Cardiac fibroblast (primary cell): ENCODE results near the gene USP3.
A peak's percentile ranks its signal among the peaks of the same experiment; 100 is the strongest.

ENCODE experiments used
- DNase-seq, 2 donors: peaks; one replicate each; pipeline versions ENCODE4 v3.0.0 to v3.0.0-alpha.2; 2010; ENCODE audit warnings: low read depth in 2 of 2
- H3K4me3 ChIP-seq, 2 donors: replicated peaks in 1 of 2; 1 replicate in 1 of 2; 2 replicates in 1 of 2; pipeline ENCODE4 v1.5.1; 2011; ENCODE audit warnings: low read depth in 2 of 2, low read length in 2 of 2, mild to moderate bottlenecking in 2 of 2, moderate library complexity in 1 of 2
- CTCF ChIP-seq: IDR thresholded peaks from one replicate; pipeline ENCODE4 v1.5.1; 2011; ENCODE audit warnings: low read depth, mild to moderate bottlenecking, low read length, inconsistent platforms

USP3 gene

DNA sequence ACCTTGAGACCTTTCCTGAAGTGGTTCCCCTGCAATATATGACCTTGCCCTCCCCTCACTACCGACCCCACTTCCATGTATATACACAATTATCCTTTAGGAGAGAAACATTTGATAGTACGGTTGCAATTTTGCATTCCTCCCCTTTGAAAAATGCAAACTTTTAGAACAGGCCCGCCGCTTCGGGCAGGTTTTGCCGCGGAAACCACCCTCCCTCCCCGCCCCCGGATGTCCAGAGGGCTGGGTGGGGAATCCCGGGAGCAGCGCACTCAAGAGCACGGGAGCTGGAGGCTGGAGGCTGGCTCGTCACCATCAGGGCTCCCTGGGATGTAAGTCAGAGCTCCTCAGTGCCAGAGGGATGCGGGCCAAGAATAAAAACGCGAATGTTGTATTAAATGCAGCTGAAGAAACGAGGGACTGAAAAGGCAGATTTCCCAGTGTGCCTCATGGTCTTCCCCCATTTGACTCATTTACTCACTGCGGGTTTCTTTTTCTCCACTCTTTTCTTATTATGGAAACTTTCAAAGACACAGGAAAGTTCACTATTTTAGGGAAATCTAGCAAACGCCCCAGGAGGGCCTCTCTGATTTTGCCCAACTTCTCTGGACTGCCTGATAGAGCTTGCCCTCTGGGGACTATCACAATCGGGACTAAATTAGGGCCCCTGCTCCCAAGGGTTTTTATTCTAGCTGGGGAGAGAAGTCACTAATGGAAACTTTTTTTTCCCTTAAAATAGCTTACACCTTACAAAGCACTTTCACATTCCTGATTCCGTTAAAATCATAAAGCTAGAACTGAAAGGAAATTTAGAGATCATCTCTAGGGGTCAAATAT, 2.9 kb upstream of the USP3 start:
- peak; percentile 95 to 98 for DNase-seq
- H3K4me3 ChIP-seq: peak overlapping the region; percentile 5 to 37

GRCh38 chr15:63502137-63502766, 2.1 kb upstream of the USP3 start:
- no peak for TF ChIP-seq CTCF
- DNase-seq: peak; percentile 73 to 78
- no peak overlapping the region for H3K4me3 ChIP-seq

More for the DNA sequence above, 2.9 kb upstream of the USP3 start:
- TF ChIP-seq CTCF: no peak

DNA sequence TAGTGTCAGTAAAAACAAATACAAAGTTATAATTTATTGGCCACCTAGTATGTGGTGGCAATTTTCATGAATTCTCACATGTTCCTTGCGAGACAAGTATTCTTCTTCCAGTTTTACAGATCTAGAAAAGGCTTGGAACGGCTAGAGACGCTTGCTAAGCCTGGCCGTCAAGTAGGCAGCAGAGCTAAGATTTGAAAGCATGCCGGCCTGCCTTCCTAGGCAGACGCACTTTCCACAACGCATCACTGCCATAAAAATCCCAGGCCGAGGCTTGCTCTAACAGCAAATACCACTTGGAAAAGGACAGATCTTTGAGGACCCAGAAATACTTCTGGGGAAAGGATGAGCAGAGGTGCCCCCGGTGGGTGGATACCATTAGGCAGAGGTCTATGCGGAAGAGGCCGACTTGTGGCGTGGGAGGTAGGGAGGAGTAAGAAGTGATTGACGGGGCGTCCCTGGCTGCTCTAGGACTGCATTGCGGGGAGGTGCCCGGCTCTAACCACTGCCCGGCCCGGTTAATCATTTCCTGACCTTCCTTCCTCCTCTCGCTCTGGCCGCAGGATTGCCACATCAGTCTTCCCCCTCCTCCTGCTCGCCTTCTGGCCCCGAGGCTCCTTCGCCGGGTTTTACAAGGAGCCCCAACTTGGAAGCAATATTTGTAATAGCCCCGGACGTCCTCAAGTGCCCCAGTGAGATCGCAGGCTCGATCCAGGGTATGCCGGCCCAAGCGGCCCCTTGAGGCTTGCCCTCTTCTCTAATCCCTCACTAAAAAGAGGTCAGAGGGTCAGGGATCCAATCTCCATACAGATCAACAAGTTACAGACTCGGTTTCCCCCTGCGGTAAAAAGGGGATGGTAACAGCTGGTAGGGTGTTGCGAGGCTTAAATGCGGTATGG, 1.3 kb upstream of the USP3 start:
- H3K4me3 ChIP-seq: peak overlapping the region; percentile 57 to 58
- TF ChIP-seq CTCF: no peak
- peak; percentile 98 to 99 for DNase-seq

DNA sequence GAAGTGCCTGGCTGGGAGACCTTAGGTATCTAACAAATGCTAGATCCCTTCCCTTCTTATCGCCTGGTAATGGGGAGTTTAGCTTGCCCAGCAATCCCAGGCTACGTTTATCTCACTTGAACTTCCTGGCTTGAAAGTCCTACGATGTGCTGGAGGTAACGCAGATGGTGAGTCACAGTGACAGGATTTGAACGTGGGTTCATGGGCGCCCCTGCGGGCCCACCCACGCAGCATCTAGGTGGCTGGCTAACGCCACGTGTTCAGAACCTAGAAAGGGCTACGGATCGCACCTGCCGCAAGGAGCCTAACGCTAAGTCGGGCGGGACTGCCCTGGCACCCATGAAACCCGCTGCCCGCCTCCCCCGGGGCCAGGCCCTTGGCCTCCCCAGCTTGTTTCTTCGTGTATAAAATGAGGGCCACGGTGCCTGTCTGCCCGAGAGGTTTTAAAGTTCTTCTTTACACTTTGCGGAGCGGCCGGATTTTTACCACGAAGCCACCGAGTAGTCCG, 600 bp upstream of the USP3 start:
- DNase-seq: peak; percentile 90 to 91
- no peak for TF ChIP-seq CTCF
- H3K4me3 ChIP-seq: peak overlapping the region; percentile 57 to 58

- peak; percentile 57 to 67 for DNase-seq
- TF ChIP-seq CTCF: peak; percentile 27
- peak overlapping the region; percentile 78 to 82 for H3K4me3 ChIP-seq
Observed at GRCh38 chr15:63504979-63505841, 817 bp downstream of the USP3 start.

- no peak for DNase-seq
- H3K4me3 ChIP-seq: peak overlapping the region; percentile 78 to 82
- TF ChIP-seq CTCF: no peak
Observed at GRCh38 chr15:63505842-63506222, 1.4 kb downstream of the USP3 start.
